Fibroblast of mammary gland (primary cell): ENCODE results near the gene TBC1D22A.
"Not testable (repeated sequence)": the region's sequence is repeated elsewhere in the genome, so short reads cannot be mapped to it uniquely, and the experiment has no call there.

Experiments used
- DNase-seq: peaks from one replicate; pipeline ENCODE4 v3.0.0-alpha.2; 2010; ENCODE audit warnings: low read depth
- H3K4me3 ChIP-seq: 2 replicates; pipeline ENCODE4 v1.5.1; 2011; ENCODE audit warnings: low read depth, mild to moderate bottlenecking, low read length, moderate library complexity; ENCODE audit not compliant: control insufficient read depth
- TF ChIP-seq, protein P1 (sequence below): conservative IDR thresholded peaks from 2 replicates; pipeline ENCODE4 v1.5.1; 2011; ENCODE audit warnings: low read depth, low read length, inconsistent platforms; ENCODE audit not compliant: control insufficient read depth, insufficient read depth

Gene TBC1D22A

DNA sequence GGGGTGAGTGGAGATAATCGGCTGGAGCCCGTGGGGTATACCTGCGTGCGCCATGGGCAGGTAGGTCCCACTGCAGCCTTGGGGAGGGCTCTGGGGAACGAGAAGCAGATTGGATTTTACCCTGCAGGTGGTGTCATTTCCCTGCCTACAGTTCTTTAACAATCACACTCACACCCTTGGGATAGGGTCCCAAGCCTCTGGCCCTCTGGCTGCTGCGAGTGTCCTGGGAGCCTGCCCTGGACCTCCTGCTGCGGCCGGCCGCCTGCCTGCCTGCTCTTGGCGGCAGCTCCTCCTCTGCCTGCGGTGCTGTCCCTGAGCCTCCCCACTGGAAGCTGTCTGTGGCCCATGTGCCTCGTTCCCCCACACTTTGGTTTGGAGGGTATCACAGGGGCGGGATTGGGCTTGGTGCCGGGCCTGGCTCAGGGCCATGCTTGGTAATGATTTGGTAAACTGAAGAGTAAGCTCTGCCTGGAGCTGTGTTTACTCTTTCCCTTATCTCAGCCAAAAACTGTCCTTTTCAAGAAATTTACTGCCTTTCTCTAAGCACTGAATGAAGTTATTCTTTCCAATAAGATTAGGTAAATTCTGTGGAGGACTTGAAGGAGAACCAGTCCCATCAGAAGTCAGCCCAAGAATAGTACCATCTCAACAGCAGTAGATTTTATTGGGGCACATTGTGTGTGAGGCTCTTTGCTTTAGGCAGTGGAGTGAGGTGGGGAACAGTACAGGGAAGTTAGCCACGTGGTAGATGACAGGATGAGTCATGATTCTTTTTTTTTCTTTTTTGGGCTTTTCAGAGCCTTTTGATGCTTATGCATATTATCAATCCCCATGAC, 53.7 kb downstream of the TBC1D22A start:
- TF ChIP-seq, protein P1, sequence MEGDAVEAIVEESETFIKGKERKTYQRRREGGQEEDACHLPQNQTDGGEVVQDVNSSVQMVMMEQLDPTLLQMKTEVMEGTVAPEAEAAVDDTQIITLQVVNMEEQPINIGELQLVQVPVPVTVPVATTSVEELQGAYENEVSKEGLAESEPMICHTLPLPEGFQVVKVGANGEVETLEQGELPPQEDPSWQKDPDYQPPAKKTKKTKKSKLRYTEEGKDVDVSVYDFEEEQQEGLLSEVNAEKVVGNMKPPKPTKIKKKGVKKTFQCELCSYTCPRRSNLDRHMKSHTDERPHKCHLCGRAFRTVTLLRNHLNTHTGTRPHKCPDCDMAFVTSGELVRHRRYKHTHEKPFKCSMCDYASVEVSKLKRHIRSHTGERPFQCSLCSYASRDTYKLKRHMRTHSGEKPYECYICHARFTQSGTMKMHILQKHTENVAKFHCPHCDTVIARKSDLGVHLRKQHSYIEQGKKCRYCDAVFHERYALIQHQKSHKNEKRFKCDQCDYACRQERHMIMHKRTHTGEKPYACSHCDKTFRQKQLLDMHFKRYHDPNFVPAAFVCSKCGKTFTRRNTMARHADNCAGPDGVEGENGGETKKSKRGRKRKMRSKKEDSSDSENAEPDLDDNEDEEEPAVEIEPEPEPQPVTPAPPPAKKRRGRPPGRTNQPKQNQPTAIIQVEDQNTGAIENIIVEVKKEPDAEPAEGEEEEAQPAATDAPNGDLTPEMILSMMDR, result no peak
- peak; percentile 68 for DNase-seq
- no peak overlapping the region for H3K4me3 ChIP-seq

DNA sequence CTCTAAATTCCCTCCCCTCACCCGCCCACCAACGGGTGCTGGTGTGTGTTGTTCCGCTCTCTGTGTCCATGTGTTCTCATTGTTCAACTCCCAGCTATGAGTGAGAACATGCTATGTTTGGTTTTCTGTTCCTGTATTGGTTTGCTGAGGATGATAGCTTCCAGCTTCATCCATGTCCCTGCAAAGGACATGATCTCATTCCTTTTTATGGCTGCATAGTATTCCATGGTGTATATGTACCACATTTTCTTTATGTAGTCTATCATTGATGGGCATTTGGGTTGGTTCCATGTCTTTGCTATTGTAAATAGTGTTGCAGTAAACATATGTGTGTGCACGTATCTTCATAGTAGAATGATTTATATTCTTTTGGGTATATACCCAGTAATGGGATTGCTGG, 54.9 kb downstream of the TBC1D22A start:
- H3K4me3 ChIP-seq, DNase-seq: not testable (repeated sequence)

DNA sequence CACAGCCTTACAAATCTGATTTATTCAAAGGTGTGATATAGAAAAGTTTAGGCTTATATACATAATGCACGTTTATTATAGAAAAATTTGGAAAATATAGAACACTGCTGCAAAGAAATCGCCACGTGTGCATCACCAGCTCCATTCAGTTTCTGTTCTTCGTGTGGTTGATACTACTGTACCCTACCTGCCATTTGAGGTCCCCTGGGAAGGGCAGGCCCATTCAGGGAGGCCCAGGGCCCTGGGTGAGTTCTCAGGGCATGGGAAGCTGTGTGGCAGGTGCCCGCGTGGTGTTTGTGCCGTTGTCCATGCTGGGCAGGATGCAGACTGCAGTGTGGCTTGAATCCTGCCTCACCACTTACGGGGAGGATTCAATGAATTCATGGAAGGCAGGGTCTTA, 60.8 kb downstream of the TBC1D22A start:
- DNase-seq, result no peak
- TF ChIP-seq, protein P1, result no peak

DNA sequence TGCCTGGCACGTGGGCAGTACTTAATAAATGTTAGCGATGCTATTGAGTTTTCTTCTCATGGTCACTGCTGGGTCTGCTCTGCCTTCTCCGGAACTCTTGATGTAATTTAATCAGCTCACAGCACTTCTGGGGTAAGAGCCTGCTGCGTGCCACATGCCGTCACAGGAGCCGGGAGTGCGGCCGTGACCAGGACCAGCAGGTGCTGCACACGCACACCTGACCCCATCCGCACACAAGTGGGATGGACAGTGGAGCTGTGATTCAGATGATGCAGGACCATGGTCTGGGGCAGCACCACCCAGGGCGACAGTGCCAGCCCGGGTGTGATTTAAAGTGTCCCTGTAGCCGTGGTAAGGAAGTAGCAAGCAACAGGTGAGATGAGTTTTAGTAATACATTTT, 61.2 kb downstream of the TBC1D22A start:
- TF ChIP-seq, protein P1, result no peak
- H3K4me3 ChIP-seq, result no peak overlapping the region
- DNase-seq, result no peak

More for the DNA sequence above, 60.8 kb downstream of the TBC1D22A start:
- no peak overlapping the region for H3K4me3 ChIP-seq

DNA sequence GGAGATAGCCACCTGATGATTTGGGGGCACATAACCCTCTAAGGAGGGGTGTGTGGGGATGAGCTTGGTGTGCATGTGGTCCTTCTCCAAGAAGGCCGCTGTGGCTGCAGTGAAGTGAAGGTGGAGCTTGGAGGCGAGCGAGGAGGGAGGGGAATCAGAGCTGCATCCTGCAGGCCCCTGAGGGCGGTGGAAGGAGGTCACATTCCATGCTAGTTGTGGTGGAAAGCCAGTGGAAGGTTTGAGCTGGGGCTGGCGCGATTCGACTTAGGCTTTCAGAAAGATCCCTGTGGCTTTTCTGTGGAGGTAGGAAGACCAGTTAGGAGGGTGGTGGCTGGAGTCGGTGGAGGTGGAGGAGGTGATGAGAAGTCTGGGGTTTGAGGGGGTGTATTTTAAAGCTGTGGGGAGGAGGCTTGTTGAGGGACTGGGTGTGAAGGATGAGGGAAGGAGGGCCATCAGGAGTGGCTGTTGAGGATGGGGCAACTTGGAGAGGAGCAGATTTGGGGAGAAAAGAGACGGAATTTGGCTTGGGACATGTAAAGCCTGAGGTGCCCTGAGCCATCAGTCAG, 62.0 kb downstream of the TBC1D22A start:
- TF ChIP-seq, protein P1, result no peak
- H3K4me3 ChIP-seq, result no peak overlapping the region
- DNase-seq, result no peak

DNA sequence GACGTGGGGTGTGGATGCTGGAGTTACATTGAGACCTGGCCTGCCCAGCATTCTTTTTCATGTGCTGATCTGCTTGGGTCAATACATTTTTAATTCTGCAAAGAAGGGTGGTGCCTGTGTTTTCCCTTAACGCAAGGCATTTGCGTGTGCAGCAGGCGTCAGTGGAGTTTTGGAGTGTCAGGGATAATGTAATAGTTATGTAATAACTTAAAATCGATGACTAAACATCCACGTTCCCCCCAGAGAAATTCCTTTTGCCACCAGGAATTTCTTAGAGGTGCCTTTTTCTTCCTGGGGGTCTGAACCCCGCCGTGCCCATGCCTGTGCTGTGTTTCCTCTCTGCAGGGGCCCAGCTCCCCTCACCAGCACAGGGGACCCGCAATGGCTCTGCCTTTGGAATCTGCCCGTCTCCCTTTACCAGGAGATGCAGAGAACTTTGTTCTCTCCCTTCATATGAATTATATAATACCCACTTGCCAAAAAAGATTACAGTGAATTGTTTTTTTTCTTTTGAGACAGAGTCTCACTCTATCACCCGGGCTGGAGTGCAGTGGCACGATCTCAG, 62.6 kb downstream of the TBC1D22A start:
- TF ChIP-seq, protein P1, result no peak
- H3K4me3 ChIP-seq, result no peak overlapping the region
- DNase-seq, result no peak

DNA sequence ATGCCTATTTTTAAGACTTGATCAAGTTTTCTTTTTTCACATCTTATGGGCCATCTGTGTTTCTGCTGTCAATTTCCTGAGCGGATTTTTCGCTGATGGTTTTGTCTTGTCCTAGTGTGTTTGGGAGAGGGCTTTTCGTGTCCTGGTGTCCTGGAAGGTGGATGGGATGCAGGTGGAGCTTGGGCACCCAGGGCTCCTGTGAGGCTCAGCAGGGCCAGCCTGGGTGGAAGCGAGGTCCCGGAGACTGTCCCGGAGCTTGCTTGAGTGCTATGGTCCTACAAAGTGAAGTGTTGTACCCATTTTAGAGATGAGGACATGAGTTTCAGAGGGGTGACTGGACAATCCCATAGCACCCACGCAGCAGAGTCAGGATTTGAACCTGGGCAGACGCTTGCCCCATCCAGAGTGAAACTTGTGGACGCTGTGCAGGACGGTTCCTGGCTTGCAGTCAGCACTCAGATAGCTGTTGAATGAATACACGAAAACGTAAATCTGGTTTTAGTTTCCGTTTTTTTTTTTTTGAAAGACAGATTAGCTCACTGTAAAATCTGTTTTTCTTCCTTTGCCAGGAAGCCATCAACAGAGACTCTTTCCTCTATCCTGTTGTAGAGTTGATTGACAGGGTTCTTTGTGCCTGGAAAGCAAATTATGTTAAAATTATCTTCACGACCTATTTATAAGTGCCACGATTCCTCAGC, 64.1 kb downstream of the TBC1D22A start:
- H3K4me3 ChIP-seq, result no peak overlapping the region
- no peak for DNase-seq
- TF ChIP-seq, protein P1, result no peak
